OCI-M1 (cell line): ENCODE measurements around the gene ZC3H12D.
"Not testable (repeated sequence)": the region's sequence is repeated elsewhere in the genome, so short reads cannot be mapped to it uniquely, and the experiment has no call there.

Experiments
- DNase-seq: peaks from one replicate; lab custom pipeline; 2025; lab: John Stamatoyannopoulos, UW

Gene ZC3H12D

DNA sequence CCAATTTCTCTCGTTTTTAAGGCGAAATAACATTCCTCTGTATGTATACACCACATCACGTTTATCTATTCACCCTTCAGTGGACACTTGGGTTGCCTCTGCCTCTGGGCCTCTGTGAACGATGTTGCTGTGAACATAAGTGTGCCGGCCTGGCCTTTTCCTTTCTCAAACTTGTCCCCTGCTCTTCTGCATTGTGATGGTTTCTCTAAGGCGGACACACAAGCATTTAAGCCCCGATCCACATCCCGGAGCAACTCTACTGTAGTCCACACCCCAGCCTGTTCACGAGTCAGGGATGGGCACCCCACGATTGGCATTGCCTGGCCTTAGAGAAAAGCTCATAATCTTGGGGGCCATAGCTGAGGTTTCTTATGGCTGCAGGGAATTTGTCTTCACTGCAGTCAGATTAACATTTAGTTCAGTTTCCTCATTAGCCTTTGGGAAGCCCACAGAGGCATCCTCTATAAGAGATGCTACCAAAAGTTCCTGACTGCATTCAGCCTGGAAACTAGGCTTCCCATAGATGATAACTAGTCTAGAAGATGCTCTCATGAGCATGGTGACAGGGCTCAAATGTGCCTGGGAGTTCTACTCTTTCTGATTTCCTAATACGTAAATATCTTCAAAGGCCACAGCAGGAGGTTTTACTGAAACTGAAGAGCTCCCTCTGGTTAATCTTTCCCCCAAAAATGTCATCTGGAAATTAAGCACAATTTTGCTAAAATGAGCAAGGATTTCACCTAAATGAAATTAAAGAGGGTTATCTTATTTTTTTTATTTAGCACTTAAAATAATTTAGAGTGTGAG, 762 bp downstream of the ZC3H12D start:
- no peak for DNase-seq

DNA sequence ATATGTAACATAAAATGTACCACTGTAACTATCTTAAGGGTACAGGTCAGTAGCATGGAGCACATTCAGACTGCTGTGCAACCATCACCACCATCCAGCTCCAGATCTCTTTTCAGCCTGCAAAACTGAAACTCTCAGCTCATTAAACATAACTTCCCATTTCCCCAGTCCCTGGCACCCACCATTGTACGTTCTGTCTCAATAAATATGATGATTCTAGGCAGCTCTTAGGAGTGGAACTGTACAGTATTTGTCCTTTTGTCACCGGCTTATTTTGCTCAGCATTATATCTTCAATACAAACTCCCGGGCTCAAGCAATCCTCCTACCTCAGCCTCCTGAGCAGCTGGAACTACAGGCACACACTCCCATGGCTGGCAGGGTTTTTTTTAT, 1.5 kb downstream of the ZC3H12D start:
- peak; percentile 82 for DNase-seq

DNA sequence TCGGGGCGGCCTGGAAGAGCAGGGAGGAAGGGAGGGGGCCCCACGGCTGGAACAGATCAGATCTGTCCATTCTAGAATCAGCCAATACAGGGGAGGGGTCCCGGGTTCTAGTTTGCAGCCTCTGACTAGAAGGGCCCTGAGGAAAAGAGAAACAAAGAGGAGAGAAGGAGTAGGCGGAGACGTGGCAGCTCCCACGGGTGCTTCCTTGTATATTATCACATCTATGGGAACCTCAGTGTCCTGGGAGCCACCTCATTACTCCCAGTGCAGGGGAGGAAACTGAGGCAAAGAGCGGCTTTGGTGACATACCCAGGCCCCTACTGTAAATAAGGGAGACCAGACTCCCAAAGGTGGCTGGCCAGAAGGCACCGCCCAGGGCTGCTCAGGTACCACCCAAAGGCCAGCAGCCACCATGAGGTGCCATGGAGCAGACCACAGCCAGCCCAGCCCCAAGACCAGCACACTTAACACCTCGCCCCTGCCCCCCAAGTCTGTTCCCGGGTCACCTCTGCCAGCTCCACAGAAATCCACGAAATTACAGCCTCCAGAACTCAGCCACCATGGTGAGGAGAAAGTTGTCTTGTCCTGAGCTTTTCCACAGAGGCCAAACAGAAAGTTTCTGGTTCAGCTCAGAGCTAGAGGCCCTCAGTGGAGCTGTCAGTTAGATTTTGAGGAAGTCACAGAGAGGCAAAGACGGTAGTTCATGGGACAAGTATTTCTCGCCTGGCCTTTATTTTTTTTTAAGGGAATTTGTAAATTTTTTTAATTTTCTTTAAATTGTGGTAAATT, 2.1 kb downstream of the ZC3H12D start:
- peak; percentile 82 for DNase-seq

DNA sequence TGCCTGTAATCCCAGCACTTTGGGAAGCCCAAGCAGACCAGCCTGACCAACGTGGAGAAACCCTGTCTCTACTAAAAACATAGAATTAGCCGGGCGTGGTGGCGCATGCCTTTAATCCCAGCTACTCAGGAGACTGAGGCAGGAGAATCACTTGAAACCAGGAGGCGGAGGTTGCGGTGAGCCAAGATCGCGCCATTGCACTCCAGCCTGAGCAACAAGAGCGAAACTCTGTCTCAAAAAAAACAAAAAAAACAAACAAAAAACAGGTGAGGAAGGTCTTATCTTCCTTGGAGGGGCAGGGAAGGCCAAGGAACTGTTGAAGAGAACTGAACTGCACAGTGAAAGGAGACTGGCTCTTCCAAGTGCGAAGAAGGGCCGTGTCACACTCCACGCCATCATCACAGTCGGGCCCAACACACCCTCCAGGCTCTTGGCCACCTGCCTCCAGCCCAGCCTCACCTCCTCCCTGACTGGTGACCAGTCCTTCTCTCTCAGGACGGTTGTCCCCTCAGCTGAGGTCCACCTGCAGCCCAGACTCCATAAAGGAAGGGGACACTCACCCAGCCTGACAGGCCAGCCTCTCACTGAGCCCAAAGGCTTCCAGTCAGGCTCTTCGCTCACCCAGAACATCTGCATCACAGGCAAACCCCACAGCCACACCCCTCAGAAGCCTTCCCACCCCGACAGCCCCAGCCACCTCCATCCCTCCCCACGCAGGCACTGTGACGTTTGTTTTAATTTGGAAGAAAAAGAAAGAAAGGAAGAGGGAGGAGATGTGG, 4.1 kb downstream of the ZC3H12D start:
- DNase-seq, result no peak

DNA sequence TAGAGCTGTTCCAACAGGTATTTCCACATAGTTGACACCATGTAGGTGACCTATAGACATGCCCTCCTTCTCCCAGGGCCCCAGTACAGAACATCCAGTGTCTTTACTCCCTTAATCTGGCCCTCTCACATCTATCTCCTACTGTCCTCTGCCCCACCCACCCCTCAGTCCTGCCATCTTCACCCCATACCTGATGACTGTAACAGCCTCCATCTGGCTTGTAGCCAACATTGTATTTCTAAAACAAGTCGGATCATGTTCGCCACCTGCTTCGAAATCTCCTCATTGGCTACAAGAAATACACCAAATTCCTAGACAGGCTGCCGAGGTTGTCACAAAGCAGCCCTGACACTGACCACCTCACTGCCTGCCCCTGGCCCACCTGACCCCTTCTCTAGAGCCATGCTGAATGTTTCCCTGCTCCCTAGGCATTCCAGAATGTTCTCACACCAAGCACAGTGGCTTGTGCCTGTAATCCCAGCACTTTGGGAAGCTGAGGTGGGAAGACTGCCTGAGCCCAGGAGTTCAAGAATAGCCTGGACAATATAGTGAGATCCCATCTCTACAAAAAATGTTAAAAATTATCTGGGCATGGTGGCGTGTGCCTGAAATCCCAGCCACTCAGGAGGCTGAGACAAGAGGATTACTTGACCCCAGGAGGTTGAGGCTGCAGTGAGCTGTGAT, 6.0 kb downstream of the ZC3H12D start:
- DNase-seq, result no peak

DNA sequence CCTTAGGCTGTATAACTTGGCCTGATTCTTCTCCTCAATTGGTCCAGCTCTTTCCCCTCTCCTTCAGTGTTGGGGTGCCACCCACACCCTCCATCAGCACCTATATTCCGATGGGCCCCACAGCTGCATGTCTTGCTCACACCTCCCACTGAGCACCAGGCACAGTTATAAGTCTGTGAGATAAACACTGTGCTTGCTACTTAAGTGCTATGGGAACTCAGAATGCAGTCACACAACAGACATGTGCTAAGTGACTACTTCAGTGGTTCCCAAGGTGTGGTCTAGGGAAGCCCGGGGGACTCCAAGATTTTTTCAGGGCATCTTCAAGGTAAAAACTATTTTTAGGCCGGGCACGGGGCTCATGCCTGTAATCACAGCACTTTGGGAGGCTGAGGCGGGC, 7.3 kb downstream of the ZC3H12D start:
- DNase-seq, result no peak

DNA sequence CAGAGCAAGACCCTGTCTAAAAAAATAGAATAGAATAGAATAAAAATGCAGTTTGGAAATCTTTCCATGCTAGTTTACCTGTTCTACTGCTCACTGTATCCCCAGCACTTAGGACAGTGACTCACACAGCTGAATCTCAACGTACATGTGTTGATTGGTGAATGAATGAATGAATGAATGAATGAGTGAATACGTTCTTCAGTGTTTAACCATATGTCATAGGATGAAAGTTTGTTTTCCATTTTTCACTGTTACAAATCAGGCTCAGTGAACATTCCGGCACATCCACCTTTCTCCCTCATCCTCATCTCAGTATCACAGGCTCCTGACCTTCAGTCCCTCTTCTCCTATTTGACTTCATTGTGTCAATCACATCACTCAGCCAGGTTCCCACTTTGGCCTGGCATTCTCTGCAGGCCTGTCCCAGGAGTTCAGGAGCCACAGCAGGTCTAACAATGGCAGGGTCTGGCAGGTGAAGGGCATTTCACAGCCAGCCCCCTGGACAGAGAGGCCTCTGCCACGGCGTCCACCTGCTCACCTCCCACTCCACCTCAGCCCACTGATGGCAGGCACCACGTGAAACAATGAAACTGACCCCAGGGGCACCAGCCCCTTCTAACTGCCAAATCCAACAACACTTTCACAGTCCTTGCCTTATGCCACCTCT, 7.9 kb downstream of the ZC3H12D start:
- DNase-seq, result no peak

DNA sequence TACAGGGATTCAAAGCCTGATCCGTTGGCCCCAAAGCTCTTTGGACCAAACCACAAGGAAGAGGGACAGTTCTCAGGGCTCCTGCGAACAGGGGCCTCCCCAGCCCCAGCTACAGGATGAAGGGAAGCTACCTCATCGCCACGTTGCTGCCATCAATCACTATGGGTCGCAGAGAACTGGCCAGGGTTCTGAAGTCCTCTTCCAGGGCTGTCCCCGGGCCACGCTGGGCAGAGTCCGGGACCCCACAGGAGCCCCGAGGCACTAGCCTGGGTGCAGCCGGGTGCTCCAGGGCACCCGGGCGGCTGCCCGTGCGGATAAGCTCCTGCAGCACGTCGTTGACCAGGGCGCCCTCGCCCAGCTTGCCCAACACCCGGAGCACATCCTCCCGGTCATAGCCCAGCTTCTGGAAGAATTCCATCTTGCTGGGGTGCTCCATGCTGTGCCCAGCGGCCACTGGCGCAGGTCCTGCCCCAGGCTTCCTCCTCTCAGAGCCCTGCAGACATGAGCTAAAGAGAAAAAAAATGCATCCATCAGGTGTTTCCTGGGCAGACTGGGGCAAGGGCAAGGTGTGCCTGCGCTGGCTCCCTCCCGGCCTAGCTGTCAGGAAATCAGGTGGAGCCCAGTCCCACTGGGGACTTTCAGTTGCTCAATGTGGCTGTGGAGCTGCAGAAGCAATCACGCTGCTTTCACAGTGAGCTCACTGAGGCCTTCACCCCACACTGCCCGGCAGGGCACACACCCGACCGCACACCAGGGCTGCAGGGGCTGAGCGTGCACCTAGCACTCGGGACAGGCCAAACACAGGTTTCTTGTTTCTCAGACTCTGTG, 10.5 kb downstream of the ZC3H12D start:
- no peak for DNase-seq

DNA sequence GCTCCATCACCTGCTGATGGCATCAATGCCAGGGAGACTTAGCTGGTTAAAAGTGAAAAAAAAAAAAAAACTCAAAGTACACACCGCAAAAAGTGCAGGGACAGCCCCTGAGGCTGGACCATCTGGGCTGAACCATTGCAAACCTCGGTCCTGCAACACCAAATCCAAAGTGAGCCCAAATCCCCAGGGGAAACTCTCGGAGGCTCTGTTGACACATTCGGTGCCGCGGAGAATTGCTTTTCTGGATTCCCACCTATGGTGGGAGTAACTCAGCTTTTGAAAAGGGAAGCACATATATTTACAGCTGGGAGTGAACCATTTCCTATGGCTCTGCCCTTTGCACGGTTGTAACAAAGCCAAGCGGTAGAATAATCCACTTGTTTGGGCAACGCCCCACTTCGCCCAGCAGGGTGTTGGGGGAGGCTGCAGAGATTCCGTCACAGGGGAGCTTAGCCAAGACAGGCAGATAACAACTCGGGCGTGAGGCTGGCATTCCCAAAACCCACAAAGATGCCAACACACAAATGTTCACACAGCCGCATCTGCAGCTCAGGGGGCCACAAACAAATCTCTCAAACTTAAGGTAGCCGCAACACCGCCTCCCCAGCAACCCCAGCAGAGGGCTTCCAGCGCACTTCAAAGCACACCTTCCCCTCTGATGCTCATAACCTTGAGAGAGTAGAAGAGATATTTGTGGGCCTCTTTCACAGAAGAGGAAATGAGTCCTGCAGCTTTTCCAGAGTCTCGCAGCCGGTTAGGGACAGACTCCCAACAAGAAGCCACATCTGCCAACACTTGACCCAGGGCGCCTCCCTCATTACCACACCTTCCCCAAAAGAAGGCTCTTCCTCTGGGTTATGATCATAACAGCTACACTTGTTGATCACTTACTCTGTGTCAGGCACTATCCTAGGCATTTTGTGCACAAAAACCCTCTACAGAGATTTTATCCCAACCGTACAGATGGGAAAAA, 11.4 kb downstream of the ZC3H12D start:
- DNase-seq, result no peak

DNA sequence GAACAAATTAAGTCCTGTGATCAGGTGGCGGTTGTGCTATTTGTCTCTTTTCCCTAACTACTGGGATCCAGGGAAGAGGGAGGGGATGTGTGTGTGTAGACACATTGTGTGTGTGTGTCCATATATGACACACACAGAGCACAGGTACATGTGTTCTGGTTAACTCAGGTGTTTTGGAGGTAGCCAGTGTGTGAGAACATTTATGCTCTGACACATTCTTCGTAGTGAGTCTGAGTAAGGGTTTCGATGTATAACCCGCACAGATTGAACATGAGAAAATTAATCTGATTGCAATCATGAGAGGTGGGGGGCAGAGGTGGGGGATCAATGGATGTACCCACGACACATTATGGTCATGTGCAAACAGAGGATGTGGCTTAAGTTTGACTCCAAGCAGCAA, 12.6 kb downstream of the ZC3H12D start:
- no peak for DNase-seq

DNA sequence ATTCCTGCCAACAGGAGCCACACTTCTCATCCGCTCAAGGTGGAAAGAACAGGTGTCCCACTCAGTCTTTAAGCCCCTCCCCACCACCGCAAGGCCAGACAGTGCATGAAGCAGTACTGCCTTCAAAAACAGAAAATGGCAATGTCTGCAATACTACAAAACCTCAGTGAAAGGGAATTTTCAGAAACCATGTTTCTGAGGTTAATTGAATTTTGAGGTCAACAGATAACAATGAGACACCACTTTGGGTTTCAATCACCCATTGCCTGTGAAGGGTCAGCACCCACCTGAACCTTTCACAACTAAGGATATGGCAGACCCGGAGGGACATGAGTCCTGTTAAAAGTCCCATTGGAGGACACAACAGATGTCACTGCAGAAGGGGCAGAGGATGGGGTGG, 13.0 kb downstream of the ZC3H12D start:
- no peak for DNase-seq

DNA sequence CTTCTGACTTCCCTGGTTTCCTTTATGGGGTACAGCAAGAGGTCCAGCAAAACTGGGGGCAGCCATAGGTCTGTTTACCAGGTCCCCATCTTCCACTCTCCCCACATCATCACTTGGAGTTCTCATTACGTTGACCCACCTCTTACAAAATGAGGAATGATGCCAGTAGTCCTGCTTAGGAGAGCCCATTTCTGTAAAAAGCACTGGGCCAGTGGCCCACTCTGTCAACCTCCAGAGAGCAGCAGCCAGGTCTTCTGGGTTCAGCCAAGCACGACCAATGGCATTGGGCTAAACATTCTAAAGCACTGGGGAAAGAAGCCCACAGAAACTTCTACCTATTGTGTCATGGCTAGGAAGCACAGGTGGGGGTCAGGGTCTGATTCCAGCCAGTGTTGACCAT, 13.9 kb downstream of the ZC3H12D start:
- no peak for DNase-seq

DNA sequence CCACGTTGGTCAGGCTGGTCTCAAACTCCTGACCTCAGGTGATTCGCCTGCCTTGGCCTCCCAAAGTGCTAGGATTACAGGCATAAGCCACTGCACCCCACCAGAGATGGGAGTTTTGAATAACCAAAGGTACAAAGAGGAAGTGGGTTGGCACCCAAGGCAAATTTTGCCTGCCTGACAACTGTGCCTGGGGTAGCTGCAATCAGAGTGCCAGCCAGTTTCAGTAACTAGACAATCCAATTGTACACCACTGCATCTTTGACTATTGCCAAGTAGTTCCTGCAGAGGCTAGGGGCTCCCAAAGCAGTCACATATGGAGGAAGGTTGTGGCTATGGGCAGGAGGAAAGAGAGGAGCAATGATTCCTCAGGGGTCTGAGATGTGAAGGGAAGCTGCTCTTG, 16.6 kb downstream of the ZC3H12D start:
- DNase-seq, result no peak

DNA sequence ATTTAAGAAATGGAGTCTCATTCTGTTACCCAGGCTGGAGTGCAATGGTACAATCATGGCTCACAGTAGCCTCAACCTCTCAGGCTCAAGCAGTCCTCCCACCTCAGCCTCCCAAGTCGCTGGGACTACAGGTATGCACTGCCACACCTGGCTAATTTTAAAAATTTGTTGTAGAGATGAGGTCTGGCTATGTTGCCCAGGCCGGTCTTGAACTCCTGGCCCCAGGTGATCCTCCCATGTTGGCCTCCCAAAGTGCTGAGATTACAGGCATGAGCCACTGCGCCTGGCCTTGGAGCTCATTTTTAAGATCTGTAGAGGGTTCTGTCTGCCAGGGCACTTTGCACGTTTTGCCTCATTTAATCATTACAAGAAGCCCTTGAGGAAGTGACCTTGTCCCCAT, 17.5 kb downstream of the ZC3H12D start:
- DNase-seq, result no peak

DNA sequence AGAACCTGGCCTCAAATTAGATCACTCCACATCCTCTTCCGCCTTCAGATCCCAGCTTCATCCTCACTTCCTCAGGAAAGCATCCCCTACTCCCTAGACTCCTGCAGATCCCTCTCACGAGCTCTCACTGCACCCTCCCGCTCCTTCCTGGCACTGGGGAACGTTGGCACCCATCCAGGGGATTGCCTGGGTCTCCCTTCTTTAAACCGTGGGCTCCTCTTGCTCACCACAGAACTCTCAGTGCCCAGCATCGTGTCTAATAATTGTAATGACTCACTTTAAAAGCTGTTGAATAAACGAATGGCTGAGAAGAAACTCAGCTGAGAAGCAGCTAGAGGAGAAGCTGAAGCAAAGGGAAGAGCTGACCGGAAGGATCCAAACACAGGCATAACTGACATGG, 20.4 kb downstream of the ZC3H12D start:
- DNase-seq, result no peak

DNA sequence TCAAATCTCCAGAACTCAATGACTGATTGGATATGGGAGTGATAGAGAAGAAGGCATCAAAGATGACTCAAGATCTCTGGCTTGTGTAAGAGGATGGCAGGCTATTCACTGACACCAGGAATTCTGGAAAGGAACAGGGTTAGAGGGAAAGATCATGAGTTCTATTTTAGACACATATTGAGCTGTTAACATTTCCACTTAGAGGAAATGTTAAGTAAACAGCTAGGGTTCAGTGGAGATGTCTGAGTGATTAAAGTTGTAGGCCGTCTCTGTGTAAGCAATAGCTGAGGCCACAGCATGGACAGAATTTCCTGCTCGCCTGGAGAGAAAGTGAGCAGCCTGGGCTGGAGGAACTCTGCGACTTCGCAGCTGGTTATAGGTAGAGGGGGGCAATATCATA, 21.0 kb downstream of the ZC3H12D start:
- no peak for DNase-seq

DNA sequence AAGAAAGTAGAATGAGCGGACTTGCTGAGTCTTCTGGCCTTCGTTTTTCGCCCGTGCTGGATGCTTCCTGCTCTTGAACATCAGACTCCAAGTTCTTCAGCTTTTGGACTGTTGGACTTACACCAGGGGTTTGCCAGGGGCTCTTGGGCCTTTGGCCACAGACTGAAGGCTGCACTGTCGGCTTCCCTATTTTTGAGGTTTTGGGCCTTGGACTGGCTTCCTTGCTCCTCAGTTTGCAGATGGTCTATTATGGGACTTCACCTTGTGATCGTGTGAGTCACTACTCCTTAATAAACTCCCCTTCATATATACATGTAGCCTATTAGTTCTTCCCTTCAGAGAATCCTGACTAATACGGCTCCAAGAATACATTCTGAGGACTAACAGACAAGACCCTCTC, 22.1 kb downstream of the ZC3H12D start:
- not testable (repeated sequence) for DNase-seq

DNA sequence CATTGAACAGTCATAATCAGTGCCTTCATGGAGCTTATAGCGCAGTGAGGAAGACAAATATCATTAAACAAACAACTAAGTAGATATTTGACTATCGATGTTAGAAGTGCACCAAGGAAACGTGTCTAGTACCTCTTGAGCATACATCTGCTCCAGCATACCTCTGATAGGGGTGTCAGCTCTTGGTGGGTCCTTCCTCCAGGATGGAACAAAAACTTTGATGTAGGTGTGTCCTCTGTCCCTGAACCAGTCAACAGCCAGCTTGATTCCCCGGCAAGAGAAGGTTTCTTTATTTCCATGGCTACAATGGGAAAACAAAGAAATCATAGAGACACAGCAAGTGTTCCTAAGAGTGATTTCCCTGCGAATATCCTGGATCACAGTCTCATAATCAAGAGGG, 23.1 kb downstream of the ZC3H12D start:
- no peak for DNase-seq

DNA sequence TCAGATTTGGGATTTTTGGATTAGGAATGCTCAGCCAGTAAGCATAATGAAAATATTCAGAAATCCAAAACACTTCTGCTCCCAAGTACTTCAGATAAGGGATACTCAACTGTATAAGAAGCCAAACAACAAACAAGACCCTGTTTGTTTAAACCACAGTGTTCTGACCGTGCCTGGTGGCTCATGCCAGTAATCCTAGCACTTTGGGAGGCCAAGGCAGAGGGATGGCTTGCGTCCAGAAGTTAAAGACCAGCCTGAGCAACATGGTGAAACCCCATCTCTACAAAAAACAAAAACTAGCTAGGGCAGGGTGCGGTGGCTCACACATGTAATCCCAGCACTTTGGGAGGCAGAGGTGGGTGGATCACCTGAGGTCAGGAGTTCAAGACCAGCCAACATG, 24.6 kb downstream of the ZC3H12D start:
- not testable (repeated sequence) for DNase-seq
